C4-2B (cell line): Measurements from ENCODE around the gene ADARB2.

Source experiments
- CTCF ChIP-seq: fragments of 450-650 bp; conservative IDR thresholded peaks from 2 replicates; pipeline ENCODE4 v1.5.1; 2017; ENCODE audit warnings: mild to moderate bottlenecking
- ZFX ChIP-seq: fragments of 450-650 bp; IDR thresholded peaks from 2 replicates; pipeline ENCODE4 v1.6.1; 2017

GRCh38 chr10:1422275-1422674 lies 315.1 kb downstream of the ADARB2 start:
- TF ChIP-seq CTCF, result no peak
- TF ChIP-seq ZFX, result no peak
